NCI-H2196 (cell line): ENCODE data around the gene FAM131C.
"Not testable (repeated sequence)": the region's sequence is repeated elsewhere in the genome, so short reads cannot be mapped to it uniquely, and the experiment has no call there.

ENCODE experiments used
- DNase-seq: peaks from one replicate; lab custom pipeline; 2025; ENCODE audit not compliant: unreplicated experiment; lab: John Stamatoyannopoulos, UW

The FAM131C gene

DNA sequence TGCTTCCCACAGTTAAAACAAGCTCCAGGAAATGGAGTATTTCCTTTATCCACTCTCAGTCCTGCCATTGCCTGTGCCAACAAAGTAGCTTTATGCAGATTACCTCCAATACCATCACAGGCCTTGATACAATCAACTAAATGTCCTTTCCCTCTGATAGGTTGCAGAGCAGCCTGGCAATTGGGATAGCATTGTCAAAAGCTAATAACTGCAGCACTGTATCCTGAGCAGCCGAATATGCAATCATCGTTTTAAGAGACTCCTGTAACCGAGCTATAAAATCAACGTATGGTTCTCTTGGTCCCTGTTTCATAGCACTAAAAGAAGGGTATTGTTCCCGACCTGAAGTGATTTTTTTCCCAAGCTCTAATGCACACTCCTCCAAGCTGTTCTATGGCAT is 33.6 kb upstream of the FAM131C start:
- not testable (repeated sequence) for DNase-seq

- no peak for DNase-seq
These were observed 28.2 kb upstream of the FAM131C start for GRCh38 chr1:16101623-16102022.

DNA sequence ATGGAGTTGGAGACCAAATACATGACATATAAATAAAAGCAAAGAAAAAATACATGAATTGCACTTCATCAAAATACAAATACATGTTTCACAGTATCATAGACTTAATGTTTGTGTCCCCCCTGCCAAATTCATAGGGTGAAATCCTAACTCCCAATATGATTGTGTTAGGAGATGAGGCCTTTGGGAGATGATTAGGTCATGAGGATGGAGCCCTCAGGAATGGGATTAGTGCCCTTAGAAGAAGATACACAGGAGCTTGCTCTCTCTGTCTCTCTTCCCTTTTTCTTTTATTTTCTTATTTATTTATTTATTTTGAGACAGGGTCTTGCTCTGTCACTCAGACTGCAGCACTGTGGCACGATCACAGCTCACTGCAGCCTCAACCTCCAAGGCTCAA is 26.0 kb upstream of the FAM131C start:
- no peak for DNase-seq

GRCh38 chr1:16095447-16095846 is 22.0 kb upstream of the FAM131C start:
- DNase-seq, result no peak

DNA sequence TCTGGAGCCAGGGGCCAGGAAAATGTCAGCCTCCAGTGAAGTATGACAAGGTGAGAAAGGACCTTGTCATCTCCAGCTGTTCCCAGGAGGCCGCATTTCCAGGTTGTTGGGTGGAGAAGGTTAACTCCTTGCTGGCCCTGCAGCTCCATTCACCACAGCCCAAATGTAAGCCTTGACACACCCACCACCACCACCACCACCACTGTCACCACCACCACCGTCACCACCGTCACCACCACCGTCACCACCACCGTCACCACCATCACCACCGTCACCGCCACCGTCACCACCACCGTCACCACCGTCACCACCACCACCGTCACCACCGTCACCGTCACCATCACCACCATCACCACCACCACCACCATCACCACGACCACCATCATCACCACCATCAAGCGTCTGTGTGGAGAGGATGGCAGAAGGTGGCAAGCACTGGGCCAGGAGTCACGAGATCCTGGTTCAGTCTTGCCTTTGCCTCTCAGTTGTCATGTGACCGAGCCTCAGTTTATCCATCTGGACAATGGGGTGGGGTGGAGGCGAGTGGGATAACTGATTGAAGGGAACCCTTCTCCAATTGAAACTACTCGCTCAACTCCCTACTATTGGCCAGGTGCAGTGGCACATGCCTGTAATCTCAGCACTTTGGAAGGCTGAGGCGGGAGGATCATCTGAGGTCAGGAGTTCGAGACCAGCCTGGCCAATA is 21.2 kb upstream of the FAM131C start:
- no peak for DNase-seq

- no peak for DNase-seq
These were observed 20.2 kb upstream of the FAM131C start for GRCh38 chr1:16093611-16094010.

GRCh38 chr1:16092923-16093511 is 19.6 kb upstream of the FAM131C start:
- DNase-seq, result no peak

DNA sequence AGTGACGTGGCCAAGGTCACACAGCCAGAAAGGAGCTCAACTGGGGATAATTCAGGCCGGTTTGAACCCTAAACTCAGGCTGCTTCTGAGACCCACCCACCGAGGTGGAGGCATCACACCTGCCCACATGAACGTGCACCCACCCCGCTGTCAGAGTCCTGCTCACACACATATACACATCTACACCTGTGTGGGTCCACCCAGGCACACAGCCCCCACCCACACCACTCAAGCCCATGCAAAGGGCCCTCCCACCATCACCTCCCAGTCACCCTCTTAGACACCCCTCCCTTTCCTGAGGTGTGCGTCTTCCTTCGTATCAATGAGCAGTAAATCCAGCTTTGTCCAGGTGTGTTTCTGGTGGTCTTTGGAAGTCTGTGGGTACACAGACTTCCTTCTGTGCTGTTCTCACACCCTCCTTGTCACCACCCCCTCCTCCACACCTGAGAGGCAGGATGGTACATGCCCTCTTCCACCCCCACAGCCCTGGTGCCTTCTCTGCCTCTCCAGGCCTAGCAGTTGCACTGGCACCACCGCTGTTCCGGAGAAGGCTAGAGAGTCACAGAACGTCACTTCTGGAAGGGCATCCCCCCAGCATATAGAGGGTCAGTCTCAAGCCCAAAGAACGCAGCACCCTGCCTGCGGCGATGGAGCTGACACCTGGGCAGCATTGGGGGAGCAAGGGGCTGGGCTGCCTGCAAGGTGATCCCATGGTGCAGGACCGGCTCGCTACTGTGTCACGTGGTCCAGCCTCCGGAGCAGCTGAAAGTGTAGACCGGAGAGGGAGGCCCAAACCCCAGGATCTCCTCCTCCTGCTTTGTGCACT is 18.9 kb upstream of the FAM131C start:
- DNase-seq, result no peak

DNA sequence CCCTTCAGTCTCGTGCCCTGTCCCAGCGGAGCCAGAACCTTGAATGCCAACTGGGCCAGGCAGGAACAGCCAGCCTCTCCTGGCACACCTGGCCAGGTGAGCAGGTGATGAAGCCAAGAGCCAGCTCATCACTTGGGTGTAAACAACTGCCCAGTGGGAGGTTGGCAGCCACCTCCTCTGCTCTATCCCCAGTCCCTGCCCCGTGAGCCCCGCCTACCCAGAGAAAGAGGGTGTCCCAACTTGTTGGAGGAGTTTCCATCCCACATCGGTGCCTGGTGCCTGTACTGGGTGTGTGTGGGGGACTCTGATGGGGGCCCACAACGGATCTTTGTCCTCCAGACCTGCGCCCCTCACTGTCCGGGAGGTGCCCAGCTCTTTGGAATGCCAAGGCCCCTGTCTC is 17.8 kb upstream of the FAM131C start:
- peak; percentile 43 for DNase-seq

GRCh38 chr1:16090076-16090826 is 16.8 kb upstream of the FAM131C start:
- DNase-seq, result no peak

DNA sequence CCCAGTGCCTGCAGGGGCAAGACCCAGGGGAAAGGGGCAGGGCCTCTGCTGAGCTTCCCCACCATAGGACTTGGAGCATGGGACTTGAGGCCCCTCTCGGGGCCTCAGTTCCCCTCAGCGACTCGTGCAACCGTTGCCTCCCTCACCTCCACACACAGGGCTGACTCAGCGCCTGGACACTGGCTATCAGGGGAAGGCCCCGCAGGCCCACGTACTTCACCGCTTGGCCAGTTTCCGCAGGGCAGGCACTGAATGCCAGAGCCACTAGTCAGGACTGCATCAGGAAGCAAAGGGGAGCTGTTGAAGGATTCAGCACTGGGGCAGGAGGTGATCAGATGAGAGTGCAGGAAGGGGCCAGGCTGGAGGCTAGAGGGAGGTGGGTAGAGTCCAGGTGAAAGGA is 15.5 kb upstream of the FAM131C start:
- no peak for DNase-seq

GRCh38 chr1:16088351-16088911 is 15.0 kb upstream of the FAM131C start:
- DNase-seq, result no peak

DNA sequence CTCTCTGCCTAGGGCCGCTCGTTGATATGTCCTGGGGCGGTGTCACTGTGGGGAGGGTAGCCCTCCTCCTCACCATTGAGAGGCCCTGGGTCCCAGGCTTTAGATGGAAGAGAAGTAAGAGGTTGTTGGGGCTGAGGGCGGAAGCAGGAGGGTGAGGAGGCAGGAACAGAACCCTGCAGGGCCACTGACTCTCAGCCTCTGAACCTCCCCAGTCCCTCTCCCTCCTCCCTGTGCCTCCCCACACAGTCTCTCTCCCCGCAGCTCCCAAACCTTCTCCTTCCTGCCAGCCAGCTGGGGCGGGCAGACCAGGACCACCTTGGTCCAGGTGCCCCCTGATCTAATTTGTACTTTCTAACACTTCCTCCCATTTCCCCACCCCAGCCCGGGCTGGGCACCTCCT is 14.3 kb upstream of the FAM131C start:
- no peak for DNase-seq

GRCh38 chr1:16085522-16085921 is 12.1 kb upstream of the FAM131C start:
- DNase-seq, result no peak

GRCh38 chr1:16083486-16083885 is 10.0 kb upstream of the FAM131C start:
- DNase-seq, result no peak

- DNase-seq, result peak; percentile 71
These were observed 9.0 kb upstream of the FAM131C start for GRCh38 chr1:16082283-16083038.

DNA sequence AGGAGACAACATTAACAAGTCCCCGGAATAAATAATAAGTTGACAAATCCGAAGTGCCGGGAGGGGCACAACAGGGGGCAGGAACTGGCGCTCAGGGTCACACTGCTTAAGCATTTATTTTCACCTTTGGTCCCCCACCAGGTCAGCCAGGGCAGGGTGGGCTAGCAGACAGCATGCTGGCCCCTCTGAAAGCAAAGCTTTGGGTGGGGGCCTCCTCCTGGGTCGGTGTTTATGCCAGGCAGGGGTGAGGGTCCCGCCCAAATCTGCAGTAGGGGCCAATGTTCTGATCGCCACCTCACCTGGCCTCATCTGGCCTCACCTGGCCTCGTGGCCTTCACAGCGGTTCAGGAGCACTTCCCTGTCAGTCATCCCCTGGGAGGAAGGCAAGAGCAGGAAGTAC is 8.2 kb upstream of the FAM131C start:
- no peak for DNase-seq

DNA sequence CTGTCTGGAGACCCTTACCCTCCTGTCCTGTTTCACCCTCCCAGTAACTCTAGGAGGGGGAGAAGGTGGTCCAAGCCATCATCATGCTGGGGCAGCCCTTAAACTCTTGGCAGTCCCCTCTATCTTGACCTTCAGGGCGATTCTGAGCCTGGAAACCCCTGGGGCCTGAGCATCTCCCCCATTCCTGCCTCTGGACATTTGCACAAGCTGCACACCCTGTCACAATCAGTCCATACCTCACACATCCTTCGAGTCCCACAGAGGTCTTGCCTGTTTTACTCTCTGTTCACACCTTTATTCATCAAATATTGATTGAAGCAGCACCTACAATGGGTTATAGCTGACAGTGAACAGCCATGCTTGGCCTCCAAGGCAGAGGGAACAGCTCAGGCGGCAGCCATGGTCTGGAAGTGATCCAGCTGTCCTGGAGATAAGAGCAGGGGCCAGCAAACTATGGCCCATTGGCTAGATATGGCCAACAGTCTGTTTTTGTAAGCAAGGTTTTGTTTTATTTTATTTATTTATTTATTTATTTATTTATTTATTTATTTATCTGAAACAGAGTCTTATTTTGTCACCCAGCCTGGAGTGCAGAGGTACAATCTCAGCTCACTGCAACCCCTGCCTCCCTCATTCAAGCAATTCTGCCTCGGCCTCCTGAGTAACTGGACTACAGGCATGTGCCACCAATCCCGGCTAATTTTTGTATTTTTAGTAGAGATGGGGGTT is 7.1 kb upstream of the FAM131C start:
- DNase-seq, result no peak

- peak; percentile 74 for DNase-seq
These were observed 5.6 kb upstream of the FAM131C start for GRCh38 chr1:16078925-16079656.
